COLO829 (cell line): ENCODE measurements around the gene ZNF256.
A peak's percentile ranks its signal among the peaks of the same experiment; 100 is the strongest.

Source experiments
- DNase-seq: peaks from one replicate; pipeline ENCODE4 v3.0.0; 2012; ENCODE audit warnings: low spot score

The ZNF256 gene

DNA sequence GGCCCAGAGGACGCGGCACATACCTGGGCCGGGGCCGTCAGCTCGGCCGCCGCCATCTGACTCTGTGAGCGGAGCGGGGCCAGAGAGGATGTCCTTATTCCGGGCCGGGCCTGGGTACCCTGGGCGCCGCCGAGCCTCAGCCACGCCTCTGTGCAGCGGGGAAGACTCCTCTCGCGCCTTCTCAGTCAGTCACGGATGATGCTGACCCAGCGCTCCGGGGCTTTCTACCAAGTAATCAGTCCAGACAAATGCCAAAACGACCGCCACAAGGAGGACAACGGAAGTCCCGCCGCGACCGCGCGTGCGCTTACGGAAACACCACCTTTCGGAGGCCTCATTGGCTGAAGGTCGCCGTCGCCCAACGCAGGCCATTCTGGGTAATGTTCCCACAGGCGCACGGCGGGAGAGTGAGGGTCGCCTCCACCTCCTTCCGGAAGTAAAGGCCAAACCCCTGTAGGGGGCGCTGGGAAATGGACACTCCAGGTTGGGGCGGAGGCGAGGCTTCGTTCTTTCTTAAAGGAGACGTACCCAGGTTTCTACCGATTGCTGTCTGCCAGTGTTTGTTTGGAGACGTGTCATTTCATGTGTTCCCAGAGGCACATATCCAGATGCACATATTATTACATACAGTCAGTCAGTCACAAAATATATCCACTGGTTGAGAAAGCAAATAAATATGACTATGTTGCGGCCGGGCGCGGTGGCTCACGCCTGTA, at the start of gene ZNF256:
ZNF256 (minus strand) TSS at position 288 of the 716 bp plus-strand sequence; CDS start at position 56, 232 bp downstream.
- peak; percentile 90 for DNase-seq

GRCh38 chr19:57992841-57993240, 45.3 kb upstream of the ZNF256 start:
- DNase-seq = no peak

DNA sequence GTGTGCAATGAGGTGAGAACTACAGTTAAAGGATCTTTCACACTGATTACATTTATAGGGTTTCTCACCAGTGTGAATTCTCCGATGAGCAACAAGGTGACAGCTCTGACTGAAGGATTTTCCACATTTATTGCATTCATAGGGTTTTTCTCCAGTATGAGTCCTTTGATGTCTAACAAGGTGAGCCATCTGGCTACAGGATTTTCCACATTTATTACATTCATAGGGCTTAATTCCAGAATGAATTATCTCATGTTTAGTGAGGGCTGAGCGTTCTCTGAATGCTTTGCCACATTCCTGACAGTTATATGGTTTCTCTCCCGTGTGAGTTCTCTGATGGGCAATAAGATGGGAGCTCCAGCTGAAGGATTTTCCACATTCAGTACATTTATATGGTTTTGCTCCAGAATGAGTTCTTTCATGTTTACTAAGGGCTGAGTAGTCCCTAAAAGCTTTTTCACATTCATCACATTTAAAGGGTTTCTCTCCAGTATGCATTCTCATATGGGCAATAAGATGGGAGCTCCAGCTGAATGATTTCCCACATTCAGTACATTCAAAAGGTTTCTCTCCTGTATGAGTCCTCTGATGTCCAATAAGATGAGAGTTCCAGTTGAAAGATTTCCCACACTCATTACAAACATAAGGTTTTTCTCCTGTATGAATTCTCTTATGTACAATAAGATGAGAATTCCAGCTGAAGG, 31.2 kb upstream of the ZNF256 start:
- DNase-seq = no peak

- DNase-seq = no peak
Measured at GRCh38 chr19:57974434-57974833, 26.9 kb upstream of the ZNF256 start, which contains the start of gene C19orf18. C19orf18 (minus strand) TSS chr19:57974534; CDS start chr19:57974432, 102 bp downstream.

DNA sequence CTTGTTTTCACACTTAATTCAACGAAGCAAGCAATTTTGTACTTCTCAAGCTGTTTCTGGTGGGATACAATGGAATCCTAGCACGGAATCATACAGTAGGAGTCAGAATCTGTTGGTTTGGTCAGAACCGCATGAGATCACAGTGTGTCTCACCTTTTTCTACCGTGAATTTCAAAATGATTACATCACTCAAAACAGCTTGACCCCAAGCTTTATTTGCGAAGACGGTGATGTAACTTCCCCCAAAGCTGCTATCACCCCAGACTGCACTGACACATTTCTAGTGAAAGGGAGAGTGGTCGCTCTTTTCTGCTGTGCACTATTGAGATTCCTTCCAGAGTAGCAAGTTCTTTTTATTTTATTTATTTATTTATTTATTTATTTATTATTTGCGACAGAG, 17.3 kb upstream of the ZNF256 start:
- DNase-seq = no peak

DNA sequence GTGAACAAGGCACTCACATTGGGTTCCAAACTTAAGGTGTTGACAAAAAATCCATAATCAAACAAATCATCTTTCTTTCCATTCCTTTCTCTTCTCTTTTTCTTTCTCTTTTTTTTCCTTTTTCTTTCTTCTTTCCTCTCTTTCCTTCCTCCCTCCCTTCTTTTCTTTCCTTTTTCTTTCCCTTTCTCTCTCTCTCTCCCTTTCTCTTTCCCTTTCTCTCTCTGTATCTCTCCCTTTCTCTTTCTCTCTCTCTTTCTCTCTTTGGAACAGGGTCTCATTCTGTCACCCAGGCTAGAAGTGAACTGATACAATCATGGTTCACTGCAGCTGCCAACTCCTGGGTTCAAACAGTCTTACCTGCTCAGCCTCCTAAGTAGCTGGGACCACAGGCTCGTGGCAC, 14.3 kb upstream of the ZNF256 start:
- DNase-seq = no peak

DNA sequence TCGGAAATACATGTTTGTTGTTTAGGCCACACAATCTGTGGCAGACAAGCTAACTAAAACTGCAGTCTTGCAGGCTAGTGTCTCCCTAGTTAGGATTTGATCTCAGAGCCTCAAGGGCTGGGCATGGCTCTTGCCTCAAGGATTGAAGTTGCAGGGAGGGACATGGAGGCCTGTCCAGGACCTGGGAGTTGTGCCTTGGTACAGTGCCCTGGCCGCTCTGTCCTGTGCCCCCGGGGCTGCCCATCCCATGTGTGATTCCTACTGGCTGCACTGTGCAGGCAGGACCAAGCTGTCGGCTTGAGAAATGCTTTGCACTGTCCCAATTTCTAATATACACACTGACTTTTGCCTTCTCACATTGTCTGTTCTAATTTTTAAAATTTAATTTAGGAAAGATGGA, 7.5 kb upstream of the ZNF256 start:
- no peak for DNase-seq

DNA sequence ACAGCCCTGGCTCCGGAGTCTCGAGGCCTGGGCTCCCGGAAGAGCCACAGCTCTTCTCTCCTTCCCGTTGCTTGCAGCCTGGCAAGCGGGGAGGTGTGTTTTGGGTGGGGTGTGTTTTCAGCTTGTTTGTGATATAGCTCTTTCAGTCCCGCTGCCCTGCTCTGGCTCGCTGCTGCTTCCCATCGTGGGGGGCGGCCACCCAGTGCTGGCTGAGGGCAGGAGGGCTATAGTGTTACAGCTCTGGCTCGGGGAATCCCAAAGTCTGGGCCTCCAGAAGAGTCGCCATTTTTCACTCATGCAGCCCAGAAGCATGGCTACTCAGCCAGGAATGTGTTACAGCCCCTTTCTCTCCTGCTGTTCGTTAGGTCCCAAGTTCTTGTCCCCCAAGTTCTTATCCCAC, 2.2 kb upstream of the ZNF256 start:
- DNase-seq = no peak

- no peak for DNase-seq
Measured at GRCh38 chr19:57949296-57949695, 1.8 kb upstream of the ZNF256 start.

- DNase-seq = no peak
Measured at GRCh38 chr19:57947088-57947418, 453 bp downstream of the ZNF256 start.

GRCh38 chr19:57946316-57946715, 1.2 kb downstream of the ZNF256 start:
- no peak for DNase-seq

- no peak for DNase-seq
Measured at GRCh38 chr19:57941593-57941992, 5.9 kb downstream of the ZNF256 start.

DNA sequence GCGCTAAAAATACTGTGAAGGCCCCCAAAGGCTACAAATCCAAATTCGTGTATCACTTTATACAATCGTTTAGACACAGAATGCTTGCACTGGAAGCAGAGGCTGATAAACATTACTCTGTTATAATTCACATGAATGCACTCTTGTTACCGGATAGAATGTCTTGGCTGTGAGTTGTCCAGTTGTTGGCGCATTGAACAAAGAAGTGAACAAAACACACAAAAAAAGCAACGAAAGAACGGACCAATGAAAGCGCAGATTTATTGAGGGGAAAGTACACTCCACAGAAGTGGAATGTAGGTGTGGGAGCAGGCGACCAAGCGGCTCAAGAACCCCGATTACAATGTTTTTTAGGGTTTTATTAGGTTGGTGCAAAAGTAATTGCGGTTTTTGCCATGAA, 11.8 kb downstream of the ZNF256 start:
- DNase-seq = no peak

GRCh38 chr19:57934820-57935665, 12.5 kb downstream of the ZNF256 start, which contains the start of gene ZNF418:
ZNF418 (minus strand) TSS chr19:57935402; CDS start chr19:57933822, 1,580 bp downstream.
- no peak for DNase-seq

- DNase-seq = no peak
Measured at GRCh38 chr19:57927587-57927986, 19.9 kb downstream of the ZNF256 start.

DNA sequence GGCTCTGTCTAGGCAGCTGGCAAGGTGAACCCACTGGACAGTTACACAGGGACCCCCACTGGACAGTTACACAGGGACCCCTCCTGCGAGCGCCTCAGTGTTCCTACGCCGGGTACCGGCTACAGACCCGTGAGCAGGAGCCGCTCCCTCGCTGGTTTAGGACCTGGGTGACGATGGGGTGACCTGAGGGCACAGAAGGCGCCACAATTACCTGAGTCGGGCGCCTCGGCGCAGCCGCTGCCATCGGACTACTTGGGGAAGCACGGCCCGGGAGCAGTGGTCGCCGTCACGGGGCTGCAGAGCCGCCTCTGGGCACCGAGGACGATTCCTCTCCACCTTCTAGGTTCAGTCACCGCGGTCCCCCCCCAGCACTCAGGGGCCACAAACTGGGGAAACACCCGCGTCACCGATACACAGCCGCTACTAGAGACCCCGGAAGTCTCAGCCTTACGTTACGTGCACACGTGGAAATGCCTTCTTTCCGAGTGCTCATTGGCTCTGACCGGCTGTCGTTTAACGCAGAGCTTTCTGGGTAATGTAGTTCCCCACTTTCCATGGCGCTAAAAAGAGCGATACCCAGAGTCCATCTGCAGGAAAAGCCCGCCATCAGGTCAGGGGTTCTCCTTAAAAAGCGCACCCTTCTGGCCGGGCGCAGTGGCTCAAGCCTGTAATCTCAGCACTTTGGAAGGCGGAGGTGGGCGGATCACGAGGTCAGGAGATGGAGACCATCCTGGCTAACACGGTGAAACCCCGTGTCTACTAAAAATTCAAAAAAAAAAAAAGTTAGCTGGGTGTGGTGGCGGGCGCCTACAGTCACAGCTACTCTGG, 31.1 kb downstream of the ZNF256 start, which contains the start of gene ZNF417:
ZNF417 (minus strand) TSS at position 425 of the 828 bp plus-strand sequence; CDS start at position 244, 181 bp downstream.
- peak; percentile 85 for DNase-seq

DNA sequence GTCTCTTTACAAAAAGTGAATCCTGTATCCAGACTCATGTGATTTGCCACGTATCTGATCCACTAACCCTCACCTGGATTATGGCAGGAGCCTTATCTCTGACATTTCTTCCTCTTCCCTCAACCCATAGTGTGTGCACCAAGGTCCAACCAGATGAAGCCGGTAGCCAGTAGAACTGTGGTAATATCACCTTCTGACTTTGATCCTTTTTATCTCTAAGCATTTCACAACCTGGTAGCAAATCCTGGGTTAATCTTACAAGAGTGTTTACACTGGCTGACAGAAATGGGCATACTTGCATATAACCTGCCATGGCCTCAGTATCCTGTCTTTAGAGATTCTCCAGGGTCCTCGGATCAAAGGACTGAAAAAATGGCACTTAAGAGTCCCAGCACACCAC, 33.0 kb downstream of the ZNF256 start:
- DNase-seq = no peak

DNA sequence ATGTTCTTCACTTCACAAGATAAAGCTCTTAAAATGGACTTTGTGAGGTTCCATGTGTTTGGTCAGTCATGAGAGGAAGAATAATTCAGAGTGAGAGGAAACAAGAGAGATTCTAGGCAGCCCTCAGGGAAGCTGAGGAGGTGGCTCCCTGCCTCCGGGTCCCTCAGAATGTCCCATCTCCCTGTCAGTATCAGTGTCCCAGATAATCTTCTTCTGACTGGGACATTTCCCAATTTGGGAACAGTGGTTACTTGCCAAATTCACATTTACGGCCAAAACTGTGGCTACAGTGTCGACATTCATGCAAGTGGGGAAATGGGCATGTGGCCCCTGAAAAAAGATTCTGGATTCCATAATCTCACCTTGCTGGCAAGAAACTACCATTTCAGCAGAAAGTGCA, 40.1 kb downstream of the ZNF256 start:
- DNase-seq = no peak

GRCh38 chr19:57905258-57905657, 42.2 kb downstream of the ZNF256 start:
- DNase-seq = no peak

GRCh38 chr19:57903618-57904184, 43.8 kb downstream of the ZNF256 start:
- DNase-seq = no peak

DNA sequence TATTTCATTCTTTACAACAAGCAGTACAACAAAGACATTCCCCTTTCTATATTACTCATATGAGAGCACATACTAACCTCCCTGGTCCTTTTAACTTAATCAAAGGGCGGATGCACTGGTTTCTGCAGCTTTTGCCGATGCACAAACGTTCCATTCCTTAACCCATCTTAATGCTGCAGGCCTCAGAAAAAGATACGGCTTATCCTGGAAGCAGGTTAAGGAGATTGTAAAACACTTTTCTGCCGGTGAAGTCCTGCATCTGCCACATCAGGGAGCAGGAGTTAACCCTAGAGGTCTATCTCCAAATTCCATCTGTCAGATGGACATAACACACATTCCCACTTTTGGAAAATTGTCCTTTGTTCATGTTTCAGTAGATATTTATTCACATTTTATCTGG, 47.2 kb downstream of the ZNF256 start:
- DNase-seq = no peak
